ENCODE measurements around the gene IDE.

GRCh38 chr10:92569071-92569470, 4.8 kb downstream of the IDE start:
- TF ChIP-seq JUND (IDR thresholded peaks at IDR 0.05) (no peak), EZH2phosphoT487 (IDR thresholded peaks at IDR 0.05; ENCODE audit: borderline replicate concordance) (no peak), RAD21 (IDR thresholded peaks at IDR 0.05; ENCODE audit: low read depth) (no peak), SIN3A (IDR thresholded peaks at IDR 0.05; ENCODE audit: low read depth) (no peak), CTCF (IDR thresholded peaks at IDR 0.05 in 2 of 3, conservative IDR thresholded peaks at IDR 0.05 in 1 of 3; ENCODE audit: borderline replicate concordance in 1 of 3, insufficient read depth in 1 of 3, low read depth in 2 of 3, low read length in 2 of 3) (no peak), POLR2A (IDR thresholded peaks at IDR 0.05; ENCODE audit: borderline replicate concordance, extremely low read depth, insufficient read depth, insufficient read length) (no peak), POLR2AphosphoS5 (IDR thresholded peaks at IDR 0.05; ENCODE audit: low read depth, low read length) (no peak), REST (IDR thresholded peaks at IDR 0.05; ENCODE audit: low read depth) (no peak), ZBTB33 (IDR thresholded peaks at IDR 0.05; ENCODE audit: extremely low read depth, insufficient replicate concordance, low read length) (no peak)
